SK-N-SH (cell line): ENCODE measurements around the gene SEPTIN12. TPM values are rescaled to one million over a fixed set of nuclear protein-coding genes. Genes with fewer than 3 reads are reported as not detected.

Experiments
- CTCF ChIA-PET: fragments of 300-600, 350-600 bp; formaldehyde crosslinking; extraction: SDS; loops from one replicate; lab custom pipeline; 2021; lab: Yijun Ruan, JAX
- POLR2A ChIA-PET: fragments of 350-600 bp; sonication (Branson Sonifier 250); formaldehyde crosslinking; extraction: SDS; loops from one replicate; lab custom pipeline; 2020; ENCODE audit warnings: antibody characterized with exemption, inconsistent platforms; lab: Yijun Ruan, JAX
- DNase-seq: peaks from one replicate; pipeline ENCODE4 v3.0.0; 2012
- H2AFZ ChIP-seq: fragments of 200-600 bp; sonication (generic); 2 replicates; pipeline ENCODE4 v1.8.1; 2016; ENCODE audit warnings: antibody characterized with exemption, mild to moderate bottlenecking, low read depth
- H3F3A ChIP-seq: fragments of 200-600 bp; sonication (generic); replicated peaks from 2 replicates; pipeline ENCODE3; 2016; ENCODE audit warnings: antibody characterized with exemption, mild to moderate bottlenecking; ENCODE audit not compliant: insufficient read depth
- H3K27ac ChIP-seq, 2 experiments: fragments of 200-500 bp in 1 of 2; fragments of 200-600 bp in 1 of 2; sonication (Bioruptor generic) in 1 of 2; sonication (generic), shearing (Covaris generic) in 1 of 2; 2 replicates each; pipeline versions ENCODE4 v1.5.1 to v1.6.1; 2014 to 2016; ENCODE audit warnings: low read depth in 2 of 2, inconsistent platforms in 1 of 2, low read length in 1 of 2, mild to moderate bottlenecking in 1 of 2, mixed read lengths in 1 of 2
- H3K27me3 ChIP-seq: fragments of 200-600 bp; sonication (generic), shearing (Covaris generic); 2 replicates; pipeline ENCODE4 v1.6.1; 2016; ENCODE audit warnings: mixed run types; ENCODE audit not compliant: insufficient read depth
- H3K36me3 ChIP-seq, 2 experiments: fragments of 200-500 bp in 1 of 2; fragments of 200-600 bp in 1 of 2; sonication (Bioruptor generic) in 1 of 2; sonication (generic) in 1 of 2; replicated peaks in 1 of 2; 2 replicates each; pipeline versions ENCODE3 to v1.5.1; 2014 to 2016; ENCODE audit warnings: low read length in 1 of 2, mild to moderate bottlenecking in 1 of 2; ENCODE audit not compliant: insufficient read depth in 2 of 2, control insufficient read depth in 1 of 2
- H3K4me1 ChIP-seq, 2 experiments: fragments of 200-500 bp in 1 of 2; fragments of 200-600 bp in 1 of 2; sonication (Bioruptor generic) in 1 of 2; sonication (generic), shearing (Covaris generic) in 1 of 2; 2 replicates each; pipeline versions ENCODE4 v1.5.1 to v1.6.1; 2014 to 2016; ENCODE audit warnings: low read depth in 1 of 2, low read length in 1 of 2, mixed run types in 1 of 2; ENCODE audit not compliant: insufficient read depth in 2 of 2, control insufficient read depth in 1 of 2
- H3K4me2 ChIP-seq: fragments of 200-600 bp; sonication (generic), shearing (Covaris generic); 2 replicates; pipeline ENCODE4 v1.6.1; 2017; ENCODE audit warnings: mixed run types
- H3K4me3 ChIP-seq, 2 experiments: fragments of 200-500 bp in 1 of 2; fragments of 200-600 bp in 1 of 2; sonication (Bioruptor generic) in 1 of 2; sonication (generic), shearing (Covaris generic) in 1 of 2; 2 replicates each; pipeline versions ENCODE4 v1.5.1 to v1.8.1; 2014 to 2016; ENCODE audit warnings: low read depth in 2 of 2, inconsistent platforms in 1 of 2, low read length in 1 of 2, mild to moderate bottlenecking in 1 of 2, mixed read lengths in 1 of 2, moderate library complexity in 1 of 2
- H3K79me2 ChIP-seq: fragments of 200-600 bp; sonication (generic); 2 replicates; pipeline ENCODE4 v1.8.1; 2017; ENCODE audit warnings: mild to moderate bottlenecking; ENCODE audit not compliant: insufficient read depth
- H3K9ac ChIP-seq: fragments of 200-600 bp; sonication (generic); 2 replicates; pipeline ENCODE4 v1.6.1; 2017; ENCODE audit warnings: mixed run types
- H3K9me2 ChIP-seq: fragments of 200-600 bp; sonication (generic); 2 replicates; pipeline ENCODE4 v1.6.1; 2017; ENCODE audit warnings: mixed run types
- H3K9me3 ChIP-seq: fragments of 200-600 bp; sonication (generic); 2 replicates; pipeline ENCODE4 v1.6.1; 2017; ENCODE audit warnings: mixed run types, mild to moderate bottlenecking, moderate library complexity
- H4K20me1 ChIP-seq: fragments of 200-600 bp; sonication (generic); 2 replicates; pipeline ENCODE4 v1.6.1; 2017; ENCODE audit warnings: mild to moderate bottlenecking, mixed run types; ENCODE audit not compliant: insufficient read depth
- CHD2 ChIP-seq: fragments of 150-350 bp; IDR thresholded peaks from 2 replicates; pipeline ENCODE4 v1.6.1; 2018; ENCODE audit warnings: low read length; ENCODE audit not compliant: partially characterized antibody
- CTCF ChIP-seq: fragments of 200-600 bp; sonication (generic); IDR thresholded peaks from 2 replicates; pipeline ENCODE4 v1.6.1; 2017; ENCODE audit warnings: antibody characterized with exemption, mild to moderate bottlenecking, moderate library complexity
- ELF1 ChIP-seq: IDR thresholded peaks from 2 replicates; pipeline ENCODE4 v1.4.0; 2012
- EP300 ChIP-seq, 2 experiments: IDR thresholded peaks; 2 replicates each; pipeline versions ENCODE4 v1.4.0 to v1.6.1; 2012; ENCODE audit warnings: borderline replicate concordance in 1 of 2, low read depth in 1 of 2, low read length in 1 of 2
- EZH2phosphoT487 ChIP-seq: fragments of 200-600 bp; sonication (generic); IDR thresholded peaks from 2 replicates; pipeline ENCODE4 v1.6.1; 2017; ENCODE audit warnings: low read depth, mixed run types, mild to moderate bottlenecking, antibody characterized with exemption, moderate library complexity, borderline replicate concordance
- FOSL2 ChIP-seq: IDR thresholded peaks from 2 replicates; pipeline ENCODE4 v1.4.0; 2012; ENCODE audit warnings: low read depth, mild to moderate bottlenecking, moderate library complexity, borderline replicate concordance
- FOXJ3 ChIP-seq: sonication (generic); formaldehyde crosslinking; IDR thresholded peaks from 2 replicates; pipeline ENCODE4 v1.5.1; 2020; ENCODE audit warnings: mild to moderate bottlenecking, missing genetic modification reagents
- FOXM1 ChIP-seq: IDR thresholded peaks from 2 replicates; pipeline ENCODE4 v1.4.0; 2012; ENCODE audit warnings: low read depth, mild to moderate bottlenecking
- GABPA ChIP-seq: IDR thresholded peaks from 2 replicates; pipeline ENCODE4 v1.4.0; 2012; ENCODE audit warnings: low read depth, mild to moderate bottlenecking
- GATA2 ChIP-seq: sonication (generic); formaldehyde crosslinking; IDR thresholded peaks from 2 replicates; pipeline ENCODE4 v1.5.0; 2020; ENCODE audit warnings: mild to moderate bottlenecking, missing genetic modification reagents
- JUND ChIP-seq: IDR thresholded peaks from 2 replicates; pipeline ENCODE4 v1.4.0; 2012
- MAX ChIP-seq: IDR thresholded peaks from 2 replicates; pipeline ENCODE4 v1.4.0; 2012; ENCODE audit warnings: low read depth
- MEF2A ChIP-seq: IDR thresholded peaks from 2 replicates; pipeline ENCODE4 v1.4.0; 2012; ENCODE audit warnings: low read depth, borderline replicate concordance
- NFIC ChIP-seq: IDR thresholded peaks from 2 replicates; pipeline ENCODE4 v1.4.0; 2012; ENCODE audit warnings: borderline replicate concordance
- NRF1 ChIP-seq: IDR thresholded peaks from 2 replicates; pipeline ENCODE4 v1.6.1; 2012; ENCODE audit warnings: low read depth, mild to moderate bottlenecking, low read length
- RAD21 ChIP-seq: IDR thresholded peaks from 2 replicates; pipeline ENCODE4 v1.6.1; 2012; ENCODE audit warnings: mild to moderate bottlenecking, low read length
- RCOR1 ChIP-seq: fragments of 150-350 bp; IDR thresholded peaks from 2 replicates; pipeline ENCODE4 v1.6.1; 2017; ENCODE audit warnings: antibody characterized with exemption, low read length
- REST ChIP-seq: IDR thresholded peaks from 2 replicates; pipeline ENCODE4 v1.6.1; 2012; ENCODE audit warnings: mild to moderate bottlenecking, low read depth, low read length, moderate library complexity
- RFX5 ChIP-seq: IDR thresholded peaks from 2 replicates; pipeline ENCODE4 v1.6.1; 2012; ENCODE audit warnings: mild to moderate bottlenecking, improper control_type of control experiment, low read length
- SIN3A ChIP-seq: IDR thresholded peaks from 2 replicates; pipeline ENCODE4 v1.6.1; 2012; ENCODE audit warnings: low read depth, mild to moderate bottlenecking, low read length, moderate library complexity, borderline replicate concordance
- SMC3 ChIP-seq: IDR thresholded peaks from 2 replicates; pipeline ENCODE4 v1.6.1; 2012; ENCODE audit warnings: low read depth, low read length, improper control_type of control experiment
- TAF1 ChIP-seq: IDR thresholded peaks from 2 replicates; pipeline ENCODE4 v1.6.1; 2012; ENCODE audit warnings: low read depth, mild to moderate bottlenecking, low read length, moderate library complexity, borderline replicate concordance
- TCF12 ChIP-seq: IDR thresholded peaks from 2 replicates; pipeline ENCODE4 v1.4.0; 2012
- TEAD4 ChIP-seq: IDR thresholded peaks from 2 replicates; pipeline ENCODE4 v1.4.0; 2012; ENCODE audit warnings: mild to moderate bottlenecking, borderline replicate concordance; ENCODE audit not compliant: insufficient read depth
- YY1 ChIP-seq: IDR thresholded peaks from 2 replicates; pipeline ENCODE4 v1.4.0; 2012; ENCODE audit warnings: low read depth, mild to moderate bottlenecking
- WGBS: methylation state at CpG from one replicate; pipeline ENCODE4 v1.1.6; 2017; ENCODE audit warnings: low lambda C conversion rate; 5-methylcytosine and 5-hydroxymethylcytosine counted together
- polyA plus RNA-seq, 3 experiments: library from polyadenylated mRNA; depleted of rRNA; stranded (reverse); fragments of >200 nt; gene quantifications; 2 replicates each; pipeline ENCODE4 v1.2.3, GENCODE V29; 2012
- TF ChIP-seq, protein P1 (sequence below): fragments of 150-350 bp; IDR thresholded peaks from 2 replicates; pipeline ENCODE4 v1.6.1; 2016; ENCODE audit warnings: mild to moderate bottlenecking, low read depth, low read length
- TF ChIP-seq, protein P2 (sequence below): IDR thresholded peaks from 2 replicates; pipeline ENCODE4 v1.4.0; 2012; ENCODE audit warnings: low read depth, borderline replicate concordance

The SEPTIN12 gene
- polyA plus RNA-seq, 1 of the 3 experiments (the other 2 are of a cell fraction): 0.07 TPM

GRCh38 chr16:4802659-4803287 lies 14.6 kb upstream of the SEPTIN12 start:
- ChIA-PET POLR2A (interaction anchor here (0.6 to 2.1 kb wide), 6 partner anchors 15 to 68 kb away, joined by 3 to 9 read pairs (median 4); partner anchors contain the start of genes ANKS3, DNAAF8 and SEPTIN12), CTCF (interaction anchor here (0.6 to 1.1 kb wide), 4 partner anchors 15 to 285 kb away, joined by 3 to 4 read pairs (median 3); partner anchors contain the start of genes ANKS3, DNAAF8 and SEPTIN12)
- Histone ChIP-seq H3K79me2 (0 out of 2 replicates have a peak, but pooled peaks cover 7% of the 10 kb centered on the region), H3K27me3 (no peaks in the 10 kb centered on the region), H2AFZ (peak overlapping the region; percentile 88; the same call in 1 of the 2 replicates), H4K20me1 (no peaks in the 10 kb centered on the region), H3K4me3 (peak overlapping the region; percentile 83), H3K27ac (peak overlapping the region; percentile 57 to 93), H3K4me1 (peaks cover 0 to 18% of the 10 kb centered on the region in 2 experiments; a peak in 3 of 4 replicates), H3K9ac (peak overlapping the region; percentile 64), H3F3A (peaks cover 15% of the 10 kb centered on the region), H3K9me2 (no peaks in the 10 kb centered on the region), H3K36me3 (peaks cover 11 to 32% of the 10 kb centered on the region in 2 experiments), H3K9me3 (no peaks in the 10 kb centered on the region), H3K4me2 (peak overlapping the region; percentile 95)
- 0% methylated on average over 10 of the region's 59 CpGs for WGBS
- DNase-seq: peak; percentile 99
- TF ChIP-seq TAF1 (no peak), YY1 (no peak), FOXJ3 (CRISPR knock-in tag) (no peak), TEAD4 (no peak), FOXM1 (no peak), GABPA (no peak), NFIC (no peak), GATA2 (CRISPR knock-in tag) (no peak), JUND (no peak), MAX (no peak), MEF2A (no peak), ELF1 (no peak), RCOR1 (no peak), RFX5 (no peak), SMC3 (no peak), CHD2 (peak; percentile 62), SIN3A (no peak), REST (no peak), FOSL2 (no peak), CTCF (no peak), EZH2phosphoT487 (no peak), RAD21 (no peak), NRF1 (no peak), TCF12 (no peak), EP300 (IDR thresholded peaks at IDR 0.05; ENCODE audit: borderline replicate concordance in 1 of 2, low read depth in 1 of 2, low read length in 1 of 2) (no peak)
- TF ChIP-seq, protein P1, sequence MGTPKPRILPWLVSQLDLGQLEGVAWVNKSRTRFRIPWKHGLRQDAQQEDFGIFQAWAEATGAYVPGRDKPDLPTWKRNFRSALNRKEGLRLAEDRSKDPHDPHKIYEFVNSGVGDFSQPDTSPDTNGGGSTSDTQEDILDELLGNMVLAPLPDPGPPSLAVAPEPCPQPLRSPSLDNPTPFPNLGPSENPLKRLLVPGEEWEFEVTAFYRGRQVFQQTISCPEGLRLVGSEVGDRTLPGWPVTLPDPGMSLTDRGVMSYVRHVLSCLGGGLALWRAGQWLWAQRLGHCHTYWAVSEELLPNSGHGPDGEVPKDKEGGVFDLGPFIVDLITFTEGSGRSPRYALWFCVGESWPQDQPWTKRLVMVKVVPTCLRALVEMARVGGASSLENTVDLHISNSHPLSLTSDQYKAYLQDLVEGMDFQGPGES: peak; percentile 77
- TF ChIP-seq, protein P2, sequence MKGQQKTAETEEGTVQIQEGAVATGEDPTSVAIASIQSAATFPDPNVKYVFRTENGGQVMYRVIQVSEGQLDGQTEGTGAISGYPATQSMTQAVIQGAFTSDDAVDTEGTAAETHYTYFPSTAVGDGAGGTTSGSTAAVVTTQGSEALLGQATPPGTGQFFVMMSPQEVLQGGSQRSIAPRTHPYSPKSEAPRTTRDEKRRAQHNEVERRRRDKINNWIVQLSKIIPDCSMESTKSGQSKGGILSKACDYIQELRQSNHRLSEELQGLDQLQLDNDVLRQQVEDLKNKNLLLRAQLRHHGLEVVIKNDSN: no peak
